Right lung (tissue), 5 donors: ENCODE results near the gene UNC13B. TPM values are rescaled to one million over a fixed set of nuclear protein-coding genes. Genes with fewer than 3 reads are reported as not detected.
A peak's percentile ranks its signal among the peaks of the same experiment; 100 is the strongest.

Experiments
- DNase-seq, 2 donors: peaks; one replicate each; pipeline ENCODE4 v3.0.0-alpha.2; 2013
- polyA plus RNA-seq, 5 donors: library from polyadenylated mRNA; unstranded; fragments of 120-200 nt; gene quantifications; one replicate each; pipeline versions ENCODE4 v1.2.1 to v1.2.3, GENCODE V29; 2013; ENCODE audit warnings: inconsistent platforms in 1 of 5, low replicate concordance in 1 of 5; ENCODE audit not compliant: insufficient read length in 5 of 5, insufficient read depth in 1 of 5

The UNC13B gene
- polyA plus RNA-seq, 5 donors = 70.4 to 90.4 (median 79.8) TPM

DNA sequence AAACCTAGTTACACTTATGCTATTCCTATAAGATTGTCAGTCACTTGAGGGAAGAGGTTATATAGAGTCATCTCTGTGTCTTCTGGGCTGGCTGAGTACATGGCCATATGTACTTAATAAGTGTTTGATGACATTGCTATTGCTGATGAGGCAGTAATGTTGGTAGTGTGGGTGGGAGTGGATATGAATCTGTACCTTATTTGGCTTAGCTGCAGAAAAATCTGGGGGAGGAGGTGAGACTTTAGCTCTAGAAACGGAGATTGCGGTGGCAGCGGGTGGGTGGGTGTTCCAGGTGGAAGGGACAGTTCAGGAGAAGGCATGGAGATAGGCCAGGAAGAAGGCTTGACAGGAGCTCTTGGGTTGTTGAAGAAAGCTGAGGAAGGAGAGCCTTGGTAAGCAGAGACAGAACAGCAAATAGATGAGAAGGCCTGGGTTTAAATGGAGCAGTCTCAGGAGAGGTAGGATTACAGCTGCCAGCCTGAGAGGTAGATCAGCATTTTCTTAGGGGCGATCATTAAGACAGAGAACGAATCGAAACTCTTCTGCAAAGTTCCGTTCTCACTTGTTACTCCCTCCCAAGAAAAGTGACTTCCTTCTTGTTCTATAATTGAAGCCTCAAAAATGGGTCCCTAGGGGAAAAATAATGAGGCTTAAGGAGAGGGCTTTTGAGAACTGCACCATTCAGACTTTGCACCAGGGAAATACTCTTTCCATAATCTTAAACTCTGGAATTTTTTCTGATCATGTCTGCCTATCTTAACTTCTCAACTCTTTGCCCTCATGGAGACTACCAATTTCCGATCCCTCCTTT is 160.5 kb downstream of the UNC13B start:
- DNase-seq = no peak

DNA sequence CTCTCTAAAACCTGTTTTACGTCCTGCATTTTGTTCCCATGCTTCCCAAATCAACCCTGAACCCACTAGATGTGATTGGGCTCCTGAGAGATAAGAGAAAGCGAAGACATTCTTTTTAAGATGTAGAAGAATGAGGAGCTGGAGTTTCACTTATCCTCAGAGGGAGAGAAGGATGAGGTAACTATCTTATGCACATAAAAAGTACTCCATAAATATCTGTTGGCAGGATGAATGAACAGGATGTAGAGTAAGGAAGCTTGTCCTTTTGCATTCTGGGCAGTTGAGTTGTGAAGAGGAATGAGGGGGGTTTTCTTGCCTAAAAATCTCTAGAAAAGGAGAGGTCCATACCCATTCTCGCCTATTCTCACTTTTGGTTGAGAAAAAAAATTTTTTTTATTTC is 163.2 kb downstream of the UNC13B start:
- no peak for DNase-seq

DNA sequence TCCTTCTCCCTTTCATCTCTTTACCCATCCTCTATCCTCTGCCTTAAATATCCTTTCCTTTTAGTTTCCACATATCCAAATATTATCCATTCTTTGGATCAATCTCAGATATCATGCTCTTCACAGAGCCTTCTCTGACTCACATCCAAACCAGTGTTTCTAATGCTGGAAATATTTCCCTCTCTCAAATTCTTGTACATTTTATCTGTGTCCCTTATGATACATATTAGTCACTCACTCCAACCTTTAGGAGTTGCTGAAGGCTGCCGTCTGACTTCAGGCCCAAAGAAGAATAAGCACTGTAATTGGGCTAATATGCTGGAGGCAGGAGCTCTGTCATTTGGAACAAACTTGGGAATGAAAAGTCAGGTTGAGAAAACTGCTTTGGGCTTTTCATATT is 171.7 kb downstream of the UNC13B start:
- no peak for DNase-seq

DNA sequence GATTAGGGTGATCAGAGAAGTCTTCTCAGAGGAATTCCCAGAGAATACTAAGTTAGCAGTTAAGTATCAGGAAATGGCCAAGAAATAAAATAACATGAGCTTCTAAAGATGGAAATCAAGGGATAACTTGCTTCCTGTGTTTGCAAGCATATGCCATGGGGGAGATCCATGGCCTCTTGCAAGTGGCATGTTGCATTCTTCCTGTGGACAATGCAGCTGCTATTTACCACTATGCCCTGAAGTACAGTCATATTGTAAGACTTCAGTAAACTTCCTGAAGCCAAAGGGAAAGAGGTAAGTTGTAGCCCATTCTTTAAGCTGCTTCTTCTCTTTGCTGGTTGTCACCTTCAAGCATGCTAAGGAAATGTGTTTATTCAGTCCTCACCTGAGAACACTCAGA is 173.4 kb downstream of the UNC13B start:
- DNase-seq = no peak

DNA sequence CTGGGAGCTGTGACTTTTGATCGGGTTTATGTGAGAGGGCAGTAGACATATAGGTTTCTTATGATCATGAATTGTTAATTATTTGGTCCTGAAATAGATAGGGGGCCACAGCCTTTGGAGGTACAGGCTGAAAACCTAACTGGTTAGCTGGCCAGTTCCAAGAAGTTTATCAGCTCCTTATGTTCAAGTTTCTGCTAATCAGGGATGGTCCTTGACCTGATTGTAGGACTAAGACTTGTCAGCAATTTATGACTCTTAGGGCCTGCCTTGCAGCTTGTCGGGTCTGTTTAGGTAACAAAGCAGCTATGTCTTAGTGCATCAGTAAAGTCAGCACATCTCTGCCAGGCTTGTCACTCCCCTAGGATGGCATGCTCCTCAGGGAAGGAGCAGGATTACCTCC is 176.3 kb downstream of the UNC13B start:
- no peak for DNase-seq

DNA sequence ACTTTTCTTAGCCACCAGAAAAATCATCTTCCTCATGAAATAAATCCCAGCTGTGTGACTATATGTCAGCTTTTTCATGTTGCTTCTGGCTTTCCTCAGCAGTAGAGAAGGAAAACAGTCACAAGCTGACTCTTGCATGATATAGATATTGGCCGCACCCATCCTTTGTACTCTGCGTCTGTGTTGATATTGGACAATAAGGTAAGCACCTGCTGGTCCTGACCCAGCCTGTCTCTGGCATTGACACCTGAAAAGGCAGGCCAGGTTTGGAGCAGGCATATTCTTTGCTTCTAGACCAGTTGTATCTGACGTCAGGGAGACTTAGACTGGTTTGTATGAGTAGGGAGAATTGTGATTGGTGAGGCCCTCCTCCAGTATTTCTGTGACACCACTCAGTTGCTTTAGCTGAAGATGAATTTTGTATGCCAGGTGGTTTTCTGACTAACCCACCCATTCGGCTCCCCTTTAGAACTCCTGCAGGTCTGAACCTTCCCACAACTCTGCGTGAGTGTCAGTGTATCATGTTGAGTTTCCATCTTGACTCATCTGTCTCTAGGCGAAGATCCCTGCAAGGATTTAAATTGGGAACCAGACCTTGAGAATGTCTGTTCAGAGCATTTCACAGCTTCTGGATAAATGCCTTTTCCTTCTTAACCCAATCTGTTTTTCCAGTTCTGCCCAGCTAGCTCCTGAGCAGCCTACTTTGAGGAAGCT is 176.9 kb downstream of the UNC13B start:
- no peak for DNase-seq

DNA sequence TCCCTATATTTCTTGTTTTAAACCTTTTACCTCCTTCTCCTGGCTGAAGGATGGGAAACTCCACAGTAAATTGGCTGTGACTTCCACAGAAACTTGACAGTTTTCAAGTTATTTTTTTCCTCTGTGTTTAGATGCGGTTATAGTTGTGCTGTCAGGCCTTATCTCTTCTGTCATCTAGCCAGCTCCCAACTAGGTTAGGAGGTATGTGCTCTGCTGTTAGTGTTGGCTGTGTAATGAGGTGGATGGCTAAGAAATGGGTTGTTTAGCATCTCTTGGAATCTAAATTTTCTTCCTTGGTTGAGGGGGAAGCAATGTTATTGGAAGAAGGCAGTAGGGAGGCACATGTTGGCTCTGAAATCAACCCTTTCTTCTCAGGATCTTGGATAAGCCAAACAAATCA is 178.2 kb downstream of the UNC13B start:
- no peak for DNase-seq

DNA sequence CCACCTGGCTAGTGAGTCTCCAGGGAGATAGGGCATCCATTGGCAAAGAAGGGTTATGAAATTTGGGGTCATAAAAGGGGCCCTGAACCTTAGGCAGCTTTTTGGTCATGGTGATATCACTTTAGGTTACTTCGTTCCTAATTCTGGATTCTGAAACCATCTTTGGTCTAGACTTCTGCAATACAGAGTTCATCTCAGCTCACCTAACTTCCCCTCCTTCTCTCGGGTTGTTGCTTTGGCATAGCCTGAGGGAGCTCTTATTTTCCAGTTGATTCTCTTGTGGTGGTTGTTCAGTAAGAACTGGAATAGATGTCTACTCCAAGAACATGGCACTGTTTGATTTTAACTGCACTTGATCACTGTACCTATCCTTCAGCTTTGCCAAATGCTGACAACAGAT is 179.2 kb downstream of the UNC13B start:
- no peak for DNase-seq

DNA sequence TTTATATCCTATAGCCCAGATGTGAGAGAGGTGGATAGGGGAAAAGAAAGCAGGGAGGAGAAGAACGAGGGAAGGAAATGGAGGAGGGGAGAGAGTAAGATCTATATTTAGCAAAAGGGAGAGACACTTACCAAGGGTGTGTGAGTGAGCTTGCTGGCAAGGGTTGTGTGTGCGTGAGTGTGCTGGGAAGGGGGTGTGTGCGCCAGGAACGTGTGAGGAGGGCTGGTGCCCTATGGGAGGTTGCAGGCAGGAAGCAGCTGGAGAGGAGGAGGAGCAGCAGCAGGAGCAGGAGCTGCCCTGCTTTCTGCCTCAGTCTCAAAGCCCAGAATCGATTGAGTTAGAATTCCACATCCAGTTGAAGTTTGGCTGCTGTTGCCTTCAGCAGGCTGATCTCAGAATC is 179.8 kb downstream of the UNC13B start:
- peak; percentile 15 to 21 for DNase-seq

DNA sequence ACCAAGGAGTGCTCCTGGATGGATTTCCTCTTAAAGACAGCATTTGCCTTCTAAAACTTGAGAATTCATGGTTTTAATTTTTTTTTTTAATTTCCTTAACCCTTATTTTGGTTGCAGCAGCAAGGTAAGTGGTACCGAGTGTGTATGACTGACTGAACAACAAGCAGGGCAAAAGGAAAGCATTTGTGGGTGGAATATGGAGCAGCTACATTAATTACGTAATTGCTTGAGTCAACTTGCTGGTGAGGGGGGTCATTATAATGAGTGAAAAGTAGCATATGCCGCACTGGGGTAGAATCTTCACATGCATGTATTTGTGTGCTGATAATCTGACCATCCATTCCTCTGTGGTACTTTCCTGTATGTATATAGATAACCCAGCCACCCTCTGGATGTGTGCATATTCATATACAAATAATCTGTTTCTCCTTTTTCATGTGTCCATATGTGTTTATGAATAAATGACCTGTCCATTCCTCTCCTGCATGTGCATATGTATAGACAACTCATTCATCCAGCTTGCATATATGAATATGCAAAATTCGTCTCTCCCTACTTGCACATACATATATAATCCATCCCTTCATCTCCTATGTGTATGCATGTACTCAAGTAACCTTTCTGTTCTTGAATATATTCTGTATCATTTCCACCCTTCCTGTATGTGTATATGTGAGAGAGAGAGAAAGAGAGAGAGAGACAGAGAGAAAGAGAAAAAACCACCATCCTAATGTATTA is 180.6 kb downstream of the UNC13B start:
- DNase-seq = no peak

DNA sequence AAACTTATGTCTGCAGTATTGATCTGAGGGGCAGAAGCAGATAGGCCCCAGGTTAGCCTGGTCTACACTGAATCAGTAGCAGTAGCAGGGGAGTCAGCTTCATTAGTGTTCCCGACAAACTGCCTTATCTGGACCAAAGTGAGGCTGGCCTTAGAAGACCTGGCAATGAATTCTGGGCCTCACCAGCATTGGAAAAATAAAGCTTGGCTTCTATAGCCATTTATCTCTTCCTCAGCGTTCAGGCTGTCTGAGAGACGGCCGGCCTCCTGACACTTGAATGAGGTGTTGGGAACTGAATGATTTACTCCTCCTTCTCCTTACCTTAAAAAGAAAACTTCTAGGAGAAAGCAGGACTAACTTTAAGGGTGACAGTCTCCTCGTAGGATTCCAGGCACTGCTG is 186.3 kb downstream of the UNC13B start:
- DNase-seq = no peak

DNA sequence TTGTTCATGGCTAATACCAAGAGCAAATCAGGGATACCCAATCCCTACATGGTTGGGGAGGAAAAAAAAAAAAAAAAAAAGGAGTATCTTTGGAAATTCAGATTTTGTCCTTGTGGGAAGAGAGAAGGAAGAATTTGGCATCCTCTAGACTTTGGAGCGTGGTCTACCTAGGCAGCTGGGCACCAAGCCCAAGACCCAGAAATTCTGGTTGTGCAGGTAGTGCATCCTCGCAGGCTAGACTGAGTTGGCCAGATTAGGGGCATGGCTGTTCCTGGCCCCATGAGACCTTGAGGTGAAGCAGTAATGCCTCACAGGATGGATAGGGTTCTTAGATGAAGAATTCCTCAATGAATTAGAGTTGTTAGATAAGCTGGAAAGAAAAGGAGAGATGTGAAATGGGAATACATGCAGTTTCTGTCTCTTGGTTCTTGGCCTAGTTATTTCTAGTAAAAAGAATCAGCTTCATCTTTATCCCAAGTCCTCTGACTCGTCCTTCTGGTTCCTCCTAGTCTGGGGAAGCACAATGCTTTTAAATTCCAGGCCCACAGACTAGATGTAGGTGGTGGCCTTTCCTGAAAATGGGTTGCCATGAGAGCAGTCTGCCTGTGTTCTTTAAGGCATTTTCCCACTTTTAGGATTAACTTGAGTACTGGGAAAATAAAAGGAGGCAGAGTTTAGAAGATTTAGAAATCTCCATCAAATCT is 187.6 kb downstream of the UNC13B start:
- DNase-seq = no peak

DNA sequence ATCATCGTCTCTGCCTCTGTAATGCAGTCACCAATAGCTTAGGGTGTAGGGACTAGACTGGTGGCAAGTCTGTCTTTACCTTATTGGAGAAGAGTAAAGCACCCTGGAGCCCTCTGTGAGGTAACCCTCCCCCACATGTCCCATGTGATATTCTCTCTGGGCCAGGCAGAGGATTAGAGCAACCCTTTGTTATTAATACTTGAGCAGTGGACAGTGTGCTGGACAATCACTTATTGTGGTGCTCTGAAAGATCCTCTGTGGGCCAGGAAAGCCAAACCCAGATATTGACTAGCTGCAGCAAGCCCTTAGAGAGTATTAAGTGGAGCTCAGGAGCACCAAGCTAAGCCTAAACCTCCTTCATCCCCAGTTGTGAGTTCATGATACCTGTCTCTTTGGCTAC is 188.4 kb downstream of the UNC13B start:
- no peak for DNase-seq

DNA sequence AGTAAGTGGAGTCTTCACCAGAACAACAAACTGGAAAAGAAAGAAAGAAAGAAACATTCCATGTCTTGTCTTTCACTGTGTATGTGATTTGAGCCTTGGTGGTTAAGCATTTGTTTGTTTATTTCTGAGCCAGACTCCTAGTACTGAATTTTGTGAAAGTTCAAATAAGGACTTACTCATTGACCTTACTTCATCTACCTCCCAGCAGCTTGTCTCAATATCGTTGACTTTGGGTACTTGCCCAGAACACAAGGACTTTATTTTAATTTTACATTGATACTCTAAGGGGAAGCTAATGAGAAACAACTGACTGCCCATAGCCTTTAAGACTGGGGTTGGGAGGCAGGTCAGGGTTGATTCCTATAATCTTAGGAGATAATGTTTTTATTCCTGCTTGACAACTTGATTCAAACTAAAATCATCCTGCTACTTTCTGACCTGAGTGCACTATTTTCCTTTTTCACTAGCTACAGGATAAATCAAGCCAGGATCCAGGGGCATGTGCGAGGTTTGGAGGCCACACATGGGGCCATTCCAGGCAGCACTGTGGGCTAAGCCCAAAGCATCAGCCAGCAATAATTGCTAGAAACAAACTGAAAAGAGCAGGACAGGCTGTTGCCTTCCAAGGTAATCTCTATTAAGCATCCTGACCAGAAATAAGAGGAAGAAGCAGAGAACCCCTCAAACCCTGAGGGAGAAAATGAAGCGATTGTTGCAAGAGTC is 189.2 kb downstream of the UNC13B start:
- DNase-seq = no peak

DNA sequence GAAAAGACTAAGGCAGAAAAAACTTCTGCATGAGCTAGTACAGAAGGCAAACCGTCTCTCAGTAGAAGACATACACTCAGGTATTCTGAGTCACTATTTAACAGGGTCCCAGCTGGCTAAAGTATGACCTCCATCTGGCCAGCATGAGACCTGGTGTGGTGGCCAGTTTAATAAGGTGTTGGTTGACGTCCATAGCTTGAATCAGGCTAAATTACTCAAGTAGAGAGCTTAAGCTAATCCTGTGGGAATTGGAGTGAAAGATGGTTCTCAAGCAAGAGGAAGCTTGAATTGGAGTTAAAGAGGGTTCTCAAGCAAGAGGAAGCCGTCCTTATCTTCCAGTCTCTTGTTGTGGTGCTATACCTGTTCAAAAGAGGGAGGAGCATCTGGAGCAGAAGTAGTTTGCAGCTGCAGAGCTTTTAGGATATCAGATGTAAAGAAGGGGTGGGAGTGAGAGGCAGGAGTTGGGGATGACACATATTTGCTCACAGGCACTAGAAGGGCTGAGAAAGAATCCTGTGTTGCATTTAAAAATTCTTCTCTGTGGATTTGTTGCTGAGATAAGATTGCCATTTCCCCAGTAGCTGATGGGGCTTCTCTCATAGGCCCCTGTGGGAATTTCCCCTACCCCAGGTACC is 192.0 kb downstream of the UNC13B start:
- no peak for DNase-seq

DNA sequence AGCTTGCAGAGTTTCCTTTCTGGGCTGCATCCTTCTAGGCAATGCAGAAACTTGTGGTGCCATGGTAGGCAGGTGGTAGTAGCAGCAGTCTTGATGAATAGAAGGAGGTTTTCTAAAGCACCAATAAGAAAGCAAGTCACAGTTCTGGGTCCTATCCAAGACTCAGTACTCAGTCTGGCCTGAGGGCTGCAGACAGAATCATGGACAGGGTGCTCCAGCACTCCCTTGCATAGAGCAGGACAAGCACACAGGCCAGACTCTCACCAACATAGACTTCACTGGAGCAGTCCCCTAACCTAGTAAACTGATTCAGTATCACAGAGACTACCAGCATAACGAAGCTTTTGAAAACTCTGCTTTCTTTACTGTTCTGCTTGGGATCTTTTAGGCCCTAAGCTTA is 194.1 kb downstream of the UNC13B start:
- no peak for DNase-seq

DNA sequence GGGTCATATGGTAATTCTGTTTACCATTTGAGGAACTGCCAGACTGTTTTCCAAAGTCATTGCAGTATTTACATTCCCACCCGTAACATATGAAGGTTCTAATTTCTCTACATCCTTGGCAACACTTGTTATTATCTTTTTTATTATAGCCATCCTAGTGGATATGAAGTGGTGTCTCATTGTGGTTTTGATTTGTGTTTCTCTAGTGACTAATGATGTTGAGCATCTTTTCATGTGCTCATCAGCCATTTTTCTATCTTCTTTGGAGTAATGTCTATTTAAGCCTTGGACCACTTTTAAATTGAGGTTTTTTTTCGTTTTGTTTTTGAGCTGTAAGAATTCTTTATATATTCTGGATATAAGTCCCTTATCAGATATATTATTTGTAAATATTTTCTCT is 195.3 kb downstream of the UNC13B start:
- no peak for DNase-seq

DNA sequence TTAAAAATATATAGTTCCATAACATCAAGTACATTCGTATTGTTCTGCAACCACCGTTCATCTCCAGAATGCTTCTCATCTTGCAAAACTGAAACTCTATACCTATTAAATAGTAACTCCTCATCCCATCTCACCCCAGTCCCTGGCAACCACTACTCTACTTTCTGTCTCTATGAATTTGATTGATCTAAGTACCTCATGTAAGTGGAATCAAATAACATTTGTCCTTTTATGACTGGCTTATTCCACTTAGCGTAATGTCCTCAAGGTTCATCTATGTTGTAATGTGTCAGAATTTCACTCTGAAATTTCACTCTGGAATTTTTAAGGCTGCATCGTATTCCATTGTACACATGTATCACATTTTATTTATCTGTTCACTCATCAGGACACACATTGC is 196.0 kb downstream of the UNC13B start:
- DNase-seq = no peak

DNA sequence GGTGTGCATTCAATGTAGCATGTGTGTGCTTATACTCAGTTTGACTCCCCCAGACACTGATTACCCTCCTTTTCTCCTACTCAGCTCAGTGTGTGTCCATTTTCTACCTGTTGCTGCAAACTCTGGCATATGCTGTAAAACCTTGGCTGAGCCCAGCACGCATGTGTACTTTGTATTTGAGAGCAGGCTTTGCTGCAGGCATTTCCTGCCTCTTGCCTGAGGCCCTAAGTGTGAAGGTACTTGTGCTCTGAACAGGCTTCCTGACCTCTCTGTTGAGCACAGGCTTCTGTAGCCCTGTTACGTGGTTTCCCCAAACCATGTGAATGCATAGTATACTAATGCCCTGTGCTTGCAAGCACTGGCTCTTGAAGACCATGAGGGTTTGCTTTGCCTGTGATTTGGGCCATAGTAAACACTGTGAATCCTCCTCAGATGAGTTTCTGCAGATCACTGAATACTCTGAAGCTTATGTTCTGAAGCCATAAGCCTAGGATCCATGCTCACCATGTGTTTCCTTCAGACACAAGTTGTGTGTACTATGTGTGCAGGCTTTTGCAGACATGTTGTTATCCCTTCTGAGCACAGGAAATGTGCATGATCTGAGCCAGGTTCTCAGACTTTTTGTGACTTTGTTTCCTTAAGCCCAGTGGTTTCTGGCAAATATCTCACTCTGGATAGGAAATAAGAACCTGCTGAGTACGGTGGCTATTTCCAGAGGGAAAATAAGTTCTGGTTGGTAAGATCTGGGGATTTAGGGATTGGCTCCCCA is 203.2 kb downstream of the UNC13B start:
- no peak for DNase-seq

DNA sequence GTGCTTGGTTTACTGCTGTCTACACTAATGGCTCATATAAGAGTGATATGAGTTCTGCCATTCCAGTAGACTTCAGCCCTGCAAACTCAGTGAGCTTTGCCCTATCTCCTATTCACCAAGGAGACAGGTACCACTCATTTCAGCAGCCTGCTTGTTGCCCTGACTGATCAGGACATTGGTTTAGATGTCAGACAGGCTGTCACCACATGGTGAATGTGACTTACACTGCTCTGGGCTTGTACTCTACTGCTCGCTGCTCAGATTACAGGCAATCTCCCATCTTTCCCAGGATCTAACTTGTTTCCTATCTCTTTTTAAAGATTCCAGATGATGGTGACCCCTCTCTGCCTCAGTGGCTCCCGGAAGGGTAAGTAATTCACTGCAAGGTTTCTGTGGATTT is 204.8 kb downstream of the UNC13B start:
- no peak for DNase-seq
